CD14-positive monocyte (primary cell): Measurements from ENCODE around the gene COL9A2. TPM values are rescaled to one million over a fixed set of nuclear protein-coding genes. Genes with fewer than 3 reads are reported as not detected.

Experiments used
- DNase-seq, 3 donors: peaks; one replicate each; pipeline ENCODE4 v3.0.0-alpha.2; 2011 to 2022
- H2AFZ ChIP-seq: 2 replicates; pipeline ENCODE4 v1.6.0; 2012; ENCODE audit warnings: mild to moderate bottlenecking, low read depth, low read length, inconsistent platforms; ENCODE audit not compliant: insufficient read depth, poor library complexity, severe bottlenecking
- H3K27ac ChIP-seq, 2 donors: 1 replicate in 1 of 2; 2 replicates in 1 of 2; pipeline ENCODE4 v1.5.1; 2012 to 2013; ENCODE audit warnings: low read length in 2 of 2, control low read depth in 1 of 2, inconsistent platforms in 1 of 2, low read depth in 1 of 2, mild to moderate bottlenecking in 1 of 2
- H3K27me3 ChIP-seq, 2 donors: one replicate each; pipeline versions ENCODE4 v1.6.0 to v1.6.1; 2011 to 2013; ENCODE audit warnings: low read length in 2 of 2; ENCODE audit not compliant: control insufficient read depth in 2 of 2, insufficient read depth in 2 of 2
- H3K36me3 ChIP-seq, 2 donors: replicated peaks in 1 of 2; 1 replicate in 1 of 2; 2 replicates in 1 of 2; pipeline versions ENCODE4 v1.5.1 to v1.6.1; 2012 to 2013; ENCODE audit warnings: low read length in 2 of 2, control low read depth in 1 of 2, inconsistent platforms in 1 of 2, mild to moderate bottlenecking in 1 of 2; ENCODE audit not compliant: insufficient read depth in 2 of 2, control insufficient read depth in 1 of 2
- H3K4me1 ChIP-seq, 2 donors: 1 replicate in 1 of 2; 2 replicates in 1 of 2; pipeline versions ENCODE4 v1.5.1 to v1.6.1; 2012 to 2013; ENCODE audit warnings: low read length in 2 of 2, control low read depth in 1 of 2, inconsistent platforms in 1 of 2, mild to moderate bottlenecking in 1 of 2, moderate library complexity in 1 of 2; ENCODE audit not compliant: insufficient read depth in 2 of 2, control insufficient read depth in 1 of 2
- H3K4me2 ChIP-seq: replicated peaks from 2 replicates; pipeline ENCODE3; 2012; ENCODE audit warnings: low read length, moderate library complexity, mild to moderate bottlenecking; ENCODE audit not compliant: poor library complexity, severe bottlenecking; ENCODE audit errors: extremely low read depth
- H3K4me3 ChIP-seq, 3 experiments: fragments of 200-600 bp in 1 of 3; sonication (generic) in 1 of 3; replicated peaks in 1 of 3; 1 replicate in 2 of 3; 2 replicates in 1 of 3; pipeline ENCODE4 v1.5.1; 2011 to 2013; ENCODE audit warnings: low read length in 3 of 3, mild to moderate bottlenecking in 3 of 3, control low read depth in 2 of 3, low read depth in 2 of 3, inconsistent platforms in 1 of 3, moderate library complexity in 1 of 3
- H3K79me2 ChIP-seq: 2 replicates; pipeline ENCODE4 v1.6.0; 2012; ENCODE audit warnings: mild to moderate bottlenecking, control low read depth, inconsistent platforms, low read length, moderate library complexity; ENCODE audit not compliant: insufficient read depth
- H3K9ac ChIP-seq: 2 replicates; pipeline ENCODE4 v1.6.0; 2017; ENCODE audit warnings: low read length, mild to moderate bottlenecking; ENCODE audit not compliant: insufficient read depth, poor library complexity, severe bottlenecking
- H3K9me3 ChIP-seq, 2 donors: replicated peaks in 1 of 2; 1 replicate in 1 of 2; 2 replicates in 1 of 2; pipeline versions ENCODE4 v1.5.1 to v1.6.1; 2012 to 2013; ENCODE audit warnings: low read length in 2 of 2, control low read depth in 1 of 2; ENCODE audit not compliant: control insufficient read depth in 1 of 2, insufficient read depth in 1 of 2
- H4K20me1 ChIP-seq: 2 replicates; pipeline ENCODE4 v1.6.0; 2012; ENCODE audit warnings: mild to moderate bottlenecking, low read length, control low read depth, moderate library complexity; ENCODE audit not compliant: insufficient read depth
- H3K27ac Mint-ChIP-seq, 7 donors: one replicate each; pipeline ENCODE4 v1.8.0; 2020; ENCODE audit warnings: mild to moderate bottlenecking in 7 of 7, mixed read lengths in 7 of 7, moderate library complexity in 6 of 7, inconsistent platforms in 2 of 7
- H3K27me3 Mint-ChIP-seq, 3 donors: one replicate each; pipeline ENCODE4 v1.8.0; 2021 to 2022; ENCODE audit warnings: low read depth in 3 of 3, mild to moderate bottlenecking in 3 of 3, mixed read lengths in 3 of 3, moderate library complexity in 3 of 3, inconsistent platforms in 1 of 3
- H3K36me3 Mint-ChIP-seq, 2 donors: one replicate each; pipeline ENCODE4 v1.8.0; 2020; ENCODE audit warnings: mixed read lengths in 2 of 2, inconsistent platforms in 1 of 2, mild to moderate bottlenecking in 1 of 2
- H3K4me1 Mint-ChIP-seq: one replicate; pipeline ENCODE4 v1.8.0; 2020; ENCODE audit warnings: mild to moderate bottlenecking, mixed read lengths
- H3K4me3 Mint-ChIP-seq, 2 donors: one replicate each; pipeline ENCODE4 v1.8.0; 2020; ENCODE audit warnings: mild to moderate bottlenecking in 2 of 2, mixed read lengths in 2 of 2, moderate library complexity in 1 of 2
- H3K9me3 Mint-ChIP-seq, 7 donors: one replicate each; pipeline ENCODE4 v1.8.0; 2020 to 2022; ENCODE audit warnings: mixed read lengths in 7 of 7, mild to moderate bottlenecking in 6 of 7, moderate library complexity in 6 of 7, inconsistent platforms in 2 of 7
- CTCF ChIP-seq: fragments of 200-600 bp; IDR thresholded peaks from one replicate; pipeline ENCODE4 v1.8.0; 2022; ENCODE audit warnings: antibody characterized with exemption, mild to moderate bottlenecking
- WGBS: methylation state at CpG from one replicate; pipeline ENCODE4 v1.1.5; 2013; ENCODE audit warnings: missing lambda C conversion rate; ENCODE audit not compliant: insufficient coverage; 5-methylcytosine and 5-hydroxymethylcytosine counted together
- intact Hi-C, 2 donors: fragments of 100-400 bp; cut with micrococcal nuclease; formaldehyde crosslinking; loops; one replicate each; pipeline versions ENCODE4 v1.15.0 to v1.15.1; 2023
- polyA plus RNA-seq, 3 donors: library from polyadenylated mRNA; depleted of rRNA in 1 of 3; unstranded in 2 of 3; stranded (reverse) in 1 of 3; fragments of 300-500 nt in 2 of 3; fragments of >200 nt in 1 of 3; fragmentation: Illumina TruSeq in 2 of 3; gene quantifications; 1 replicate in 2 of 3; 2 replicates in 1 of 3; pipeline ENCODE4 v1.2.3, GENCODE V29; 2012 to 2021

COL9A2 gene
- polyA plus RNA-seq, 3 donors = 2.0 to 24.3 (median 2.6) TPM

- no peak overlapping the region for H3K27ac Mint-ChIP-seq
- WGBS = 100% methylated on average over 2 of the region's 4 CpGs
- no peak overlapping the region for H3K9ac ChIP-seq
- no peak overlapping the region for H3K27ac ChIP-seq
- H3K36me3 ChIP-seq = no peaks in the 10 kb centered on the region
- DNase-seq = no peak
- intact Hi-C loops = loop anchor here (5.0 to 10.0 kb wide), 3 partner anchors 64 to 172 kb away; partner anchors contain the start of gene ZMPSTE24 (in 1 of the 2)
- peaks cover 28 to 35% of the 10 kb centered on the region in 2 donors for H3K4me1 ChIP-seq
- H3K4me3 ChIP-seq = no peak overlapping the region
- H3K9me3 Mint-ChIP-seq = peaks cover 0 to 12% (median 6%) of the 10 kb centered on the region in 7 donors
- no peak overlapping the region for H2AFZ ChIP-seq
- no peaks in the 10 kb centered on the region for H4K20me1 ChIP-seq
- no peak for TF ChIP-seq CTCF
- H3K79me2 ChIP-seq = no peaks in the 10 kb centered on the region
- H3K4me1 Mint-ChIP-seq = peaks cover 25% of the 10 kb centered on the region
- peak overlapping the region in 1 of 2 donors; percentile 57 for H3K4me3 Mint-ChIP-seq
- no peak overlapping the region for H3K4me2 ChIP-seq
- peaks cover 21 to 34% of the 10 kb centered on the region in 2 donors for H3K27me3 ChIP-seq
- peaks cover 7 to 12% of the 10 kb centered on the region in 2 donors for H3K36me3 Mint-ChIP-seq
- H3K27me3 Mint-ChIP-seq = peaks cover 35 to 56% (median 47%) of the 10 kb centered on the region in 3 donors
- peaks cover 0 to 3% of the 10 kb centered on the region in 2 donors for H3K9me3 ChIP-seq
These were observed 2.0 kb upstream of the COL9A2 start for GRCh38 chr1:40318970-40319621.

GRCh38 chr1:40318476-40318875 lies 1.4 kb upstream of the COL9A2 start:
- intact Hi-C loops = loop anchor here (5.0 to 10.0 kb wide), 3 partner anchors 64 to 171 kb away; partner anchors contain the start of gene ZMPSTE24 (in 1 of the 2)

More at GRCh38 chr1:40318476-40318875, 1.4 kb upstream of the COL9A2 start:
- Mint-ChIP-seq H3K36me3 (peaks cover 7 to 12% of the 10 kb centered on the region in 2 donors), H3K4me1 (peaks cover 30% of the 10 kb centered on the region), H3K4me3 (peak overlapping the region in 1 of 2 donors; percentile 57), H3K9me3 (peaks cover 0 to 12% (median 6%) of the 10 kb centered on the region in 7 donors), H3K27ac (peak overlapping the region in 1 of 7 donors; percentile 1), H3K27me3 (peaks cover 35 to 56% (median 48%) of the 10 kb centered on the region in 3 donors)
- H3K4me1 ChIP-seq = peaks cover 32 to 42% of the 10 kb centered on the region in 2 donors
- no peak overlapping the region for H3K4me3 ChIP-seq
- no peak overlapping the region for H3K9ac ChIP-seq
- no peaks in the 10 kb centered on the region for H3K79me2 ChIP-seq
- peaks cover 21 to 34% of the 10 kb centered on the region in 2 donors for H3K27me3 ChIP-seq
- no peak overlapping the region for H3K4me2 ChIP-seq
- TF ChIP-seq CTCF = no peak
- H4K20me1 ChIP-seq = no peaks in the 10 kb centered on the region
- DNase-seq = no peak
- no peak overlapping the region for H3K27ac ChIP-seq
- no peak overlapping the region for H2AFZ ChIP-seq
- WGBS = 83% methylated on average over 1 of the region's 4 CpGs
- H3K36me3 ChIP-seq = no peaks in the 10 kb centered on the region
- H3K9me3 ChIP-seq = peaks cover 0 to 3% of the 10 kb centered on the region in 2 donors
